NCI-H345 (cell line): ENCODE measurements around the gene VAV1.
"Not testable (repeated sequence)": the region's sequence is repeated elsewhere in the genome, so short reads cannot be mapped to it uniquely, and the experiment has no call there.

Source experiments
- DNase-seq: peaks from one replicate; lab custom pipeline; 2025; lab: John Stamatoyannopoulos, UW

VAV1 gene

GRCh38 chr19:6819323-6819722 lies 46.8 kb downstream of the VAV1 start:
- DNase-seq, result no peak

- no peak for DNase-seq
Measured at GRCh38 chr19:6820237-6820636, 47.7 kb downstream of the VAV1 start.

- no peak for DNase-seq
Measured at GRCh38 chr19:6821639-6822310, 49.3 kb downstream of the VAV1 start.

DNA sequence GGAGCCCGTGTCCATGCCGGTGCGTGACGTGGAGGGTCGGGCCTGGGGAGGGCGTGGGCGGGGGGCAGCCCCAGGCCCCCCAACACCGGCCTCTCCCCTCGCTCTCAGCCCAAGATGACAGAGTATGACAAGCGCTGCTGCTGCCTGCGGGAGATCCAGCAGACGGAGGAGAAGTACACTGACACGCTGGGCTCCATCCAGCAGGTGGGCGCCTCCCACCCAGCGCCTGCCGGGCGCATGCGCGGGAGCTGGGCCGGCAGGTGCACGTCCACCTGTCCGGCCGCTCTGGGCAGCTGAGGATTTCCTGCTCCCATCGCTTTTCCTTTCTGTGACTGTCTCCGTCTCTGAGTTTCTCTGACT lies 49.8 kb downstream of the VAV1 start:
- peak; percentile 44 for DNase-seq

GRCh38 chr19:6825076-6825774 lies 52.7 kb downstream of the VAV1 start:
- DNase-seq, result no peak

DNA sequence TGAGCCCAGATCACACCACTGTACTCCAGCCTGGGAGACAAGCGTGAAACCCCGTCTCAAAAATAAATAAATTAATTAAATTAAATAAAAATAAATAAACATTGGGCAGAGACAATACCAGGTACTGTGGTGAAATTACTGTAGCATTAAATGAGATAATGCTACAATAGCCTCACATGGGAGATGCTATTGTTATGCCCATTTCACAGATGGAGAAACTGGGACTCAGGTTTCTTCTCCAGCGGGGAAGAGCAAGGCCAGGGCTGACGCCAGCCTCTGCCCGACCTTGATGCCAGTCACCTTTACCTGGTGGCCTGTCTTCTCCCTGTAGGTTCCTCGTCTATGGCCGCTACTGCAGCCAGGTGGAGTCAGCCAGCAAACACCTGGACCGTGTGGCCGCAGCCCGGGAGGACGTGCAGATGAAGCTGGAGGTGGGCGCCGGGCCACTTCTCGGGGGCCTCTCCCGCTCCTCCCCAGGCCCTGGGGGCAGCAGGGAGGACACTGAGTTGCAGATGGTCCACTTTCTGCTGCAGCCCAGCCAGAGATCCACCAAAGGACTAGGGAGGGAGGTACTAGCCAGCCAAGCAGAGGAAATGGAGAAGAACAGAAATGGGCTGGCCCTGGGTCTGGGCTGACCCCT lies 53.9 kb downstream of the VAV1 start:
- DNase-seq, result no peak

DNA sequence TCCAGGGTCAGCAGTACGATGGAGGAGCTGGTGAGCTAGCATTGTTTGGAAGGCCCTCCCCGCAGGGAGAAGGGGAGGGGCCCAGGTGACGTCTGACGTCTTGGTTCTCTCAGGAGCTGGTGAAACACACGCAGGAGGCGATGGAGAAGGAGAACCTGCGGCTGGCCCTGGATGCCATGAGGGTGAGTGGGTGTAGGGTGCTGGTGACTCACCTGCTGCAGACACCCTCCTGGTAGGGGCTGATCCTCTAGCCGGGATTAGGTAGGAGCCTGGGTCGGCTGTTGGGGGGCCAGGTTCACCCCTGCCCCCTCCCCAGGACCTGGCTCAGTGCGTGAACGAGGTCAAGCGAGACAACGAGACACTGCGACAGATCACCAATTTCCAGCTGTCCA lies 55.8 kb downstream of the VAV1 start:
- no peak for DNase-seq

DNA sequence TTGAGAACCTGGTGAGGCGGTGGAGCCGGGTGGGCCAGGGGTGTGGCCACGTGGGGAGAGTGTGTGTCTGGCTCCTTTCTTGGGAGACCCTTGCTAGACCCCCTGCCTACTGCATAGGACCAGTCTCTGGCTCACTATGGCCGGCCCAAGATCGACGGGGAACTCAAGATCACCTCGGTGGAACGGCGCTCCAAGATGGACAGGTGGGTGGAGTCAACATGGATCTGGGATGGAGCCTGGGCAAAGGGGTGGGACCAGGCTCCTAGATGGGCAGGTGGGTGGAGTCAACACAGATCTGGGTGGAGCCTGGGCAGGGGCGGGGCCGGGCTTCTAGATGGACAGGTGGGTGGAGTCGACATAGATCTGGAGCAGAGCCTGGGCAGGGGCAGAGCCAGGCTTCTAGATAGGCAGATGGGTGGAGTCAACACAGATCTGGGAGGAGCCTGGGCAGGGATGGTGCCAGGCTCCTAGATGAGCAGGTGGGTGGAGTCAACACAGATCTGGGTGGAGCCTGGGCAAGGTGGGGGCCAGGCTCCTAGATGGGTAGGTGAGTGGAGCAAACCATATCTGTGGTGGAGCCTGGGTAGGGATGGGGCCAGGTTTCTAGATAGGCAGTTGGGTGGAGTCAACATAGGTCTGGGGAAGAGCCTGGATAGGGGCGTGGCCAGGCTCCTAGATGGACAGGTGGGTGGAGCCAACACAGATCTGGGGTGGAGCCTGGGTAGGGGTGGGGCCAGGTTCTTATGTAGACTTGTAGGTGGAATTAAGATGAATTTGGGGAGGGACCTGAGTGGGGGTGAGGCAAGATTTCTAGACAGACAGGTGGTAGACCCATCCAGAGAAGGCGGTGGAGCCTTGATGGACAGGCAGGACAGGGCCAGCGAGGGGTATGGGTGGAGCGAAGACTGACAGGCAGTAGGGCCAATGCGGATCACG lies 56.5 kb downstream of the VAV1 start:
- no peak for DNase-seq

DNA sequence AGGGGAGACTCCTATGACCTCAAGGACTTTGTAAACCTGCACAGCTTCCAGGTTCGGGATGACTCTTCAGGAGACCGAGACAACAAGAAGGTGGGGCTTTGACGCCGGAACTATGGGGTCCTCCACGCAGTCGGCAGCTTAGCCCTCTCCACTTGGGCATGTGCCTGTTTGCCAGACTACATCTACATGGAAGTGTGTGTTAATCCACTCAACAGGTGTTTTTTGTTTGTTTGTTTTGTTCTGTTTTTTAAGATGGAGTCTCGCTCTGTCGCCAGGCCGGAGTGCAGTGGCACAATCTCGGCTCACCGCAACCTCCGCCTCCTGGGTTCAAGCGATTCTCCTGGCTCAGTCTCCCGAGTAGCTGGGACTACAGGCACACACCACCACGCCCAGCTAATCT lies 57.3 kb downstream of the VAV1 start:
- not testable (repeated sequence) for DNase-seq

- DNase-seq, result not testable (repeated sequence)
Measured at GRCh38 chr19:6831084-6831483, 58.6 kb downstream of the VAV1 start.

DNA sequence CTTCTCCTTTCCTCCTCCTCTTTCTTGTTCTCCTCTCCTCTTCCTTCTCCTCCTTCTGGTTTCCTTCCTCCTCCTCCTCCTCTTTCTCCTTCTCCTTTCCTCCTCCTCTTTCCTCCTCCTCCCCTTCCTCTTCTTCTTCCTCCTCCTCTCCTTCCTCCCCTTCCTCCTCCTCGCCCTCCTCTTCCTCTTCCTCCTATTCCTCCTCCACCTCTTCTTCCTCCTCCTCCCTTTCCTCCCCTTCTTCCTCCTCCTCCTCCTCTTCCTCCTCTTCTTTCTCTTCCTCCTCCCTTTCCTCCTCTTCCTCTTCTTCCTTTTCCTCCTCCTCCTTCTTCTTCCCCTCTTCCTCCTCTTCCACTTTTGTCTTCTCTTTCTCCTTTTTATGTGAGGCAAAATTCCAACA lies 59.9 kb downstream of the VAV1 start:
- DNase-seq, result no peak

DNA sequence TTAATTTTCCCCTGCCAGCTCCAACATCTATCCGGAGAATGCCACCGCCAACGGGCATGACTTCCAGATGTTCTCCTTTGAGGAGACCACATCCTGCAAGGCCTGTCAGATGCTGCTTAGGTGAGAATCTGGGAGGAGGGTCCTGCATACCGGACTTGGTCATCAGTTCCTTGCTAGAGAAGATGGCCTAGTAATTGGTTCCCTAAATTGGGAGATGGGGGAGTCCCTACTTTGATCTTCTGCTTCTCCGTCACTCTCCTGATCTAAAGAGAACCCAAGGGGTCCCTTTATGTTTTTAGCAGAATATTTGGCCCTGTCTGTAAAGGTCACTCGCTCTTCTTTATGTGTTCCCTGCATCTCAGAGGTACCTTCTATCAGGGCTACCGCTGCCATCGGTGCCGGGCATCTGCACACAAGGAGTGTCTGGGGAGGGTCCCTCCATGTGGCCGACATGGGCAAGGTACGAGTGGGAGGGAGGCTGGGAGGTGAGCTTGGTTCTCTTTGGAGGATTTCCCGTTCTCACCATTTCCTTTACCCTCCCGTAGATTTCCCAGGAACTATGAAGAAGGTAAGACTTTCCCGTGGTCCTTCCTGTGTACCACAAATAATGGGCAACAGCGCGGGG lies 60.8 kb downstream of the VAV1 start:
- no peak for DNase-seq

- DNase-seq, result no peak
Measured at GRCh38 chr19:6834433-6834832, 61.9 kb downstream of the VAV1 start.

DNA sequence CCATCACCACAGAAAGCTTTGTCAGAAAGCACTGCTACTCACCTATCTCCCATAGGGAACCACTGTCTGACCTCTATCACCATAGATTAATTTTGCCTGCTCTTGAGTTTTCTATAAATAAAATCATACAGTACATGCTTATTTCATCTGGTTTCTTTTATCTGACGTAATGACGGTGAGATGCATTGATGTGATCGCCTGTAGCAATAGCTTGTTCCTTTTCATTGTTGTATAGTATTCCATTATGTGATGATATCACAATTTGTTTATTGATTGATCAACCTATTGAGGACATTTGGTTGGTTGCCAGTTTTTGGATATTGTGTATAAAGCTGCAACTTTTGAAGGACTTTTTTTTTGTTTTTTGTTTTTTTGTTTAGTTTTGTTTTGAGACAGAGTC lies 63.0 kb downstream of the VAV1 start:
- DNase-seq, result no peak

DNA sequence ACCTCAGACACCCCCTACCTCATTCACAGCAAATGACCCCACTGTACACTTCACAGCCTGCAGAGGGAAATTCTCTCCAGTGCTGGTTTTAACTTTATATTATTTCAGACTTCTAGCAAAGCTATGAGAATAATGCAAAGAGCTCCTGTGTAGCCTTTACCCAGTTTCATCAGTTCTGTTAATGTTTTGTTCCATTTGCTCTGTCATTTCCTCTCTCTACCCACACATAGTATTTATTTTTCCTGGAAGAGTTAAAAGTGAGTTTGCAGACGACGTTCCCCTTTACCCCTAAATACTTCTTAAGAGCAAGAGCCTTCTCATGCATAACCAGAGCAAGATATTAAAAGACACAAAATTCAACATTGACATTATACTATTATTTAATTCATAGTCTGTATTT lies 65.0 kb downstream of the VAV1 start:
- no peak for DNase-seq

DNA sequence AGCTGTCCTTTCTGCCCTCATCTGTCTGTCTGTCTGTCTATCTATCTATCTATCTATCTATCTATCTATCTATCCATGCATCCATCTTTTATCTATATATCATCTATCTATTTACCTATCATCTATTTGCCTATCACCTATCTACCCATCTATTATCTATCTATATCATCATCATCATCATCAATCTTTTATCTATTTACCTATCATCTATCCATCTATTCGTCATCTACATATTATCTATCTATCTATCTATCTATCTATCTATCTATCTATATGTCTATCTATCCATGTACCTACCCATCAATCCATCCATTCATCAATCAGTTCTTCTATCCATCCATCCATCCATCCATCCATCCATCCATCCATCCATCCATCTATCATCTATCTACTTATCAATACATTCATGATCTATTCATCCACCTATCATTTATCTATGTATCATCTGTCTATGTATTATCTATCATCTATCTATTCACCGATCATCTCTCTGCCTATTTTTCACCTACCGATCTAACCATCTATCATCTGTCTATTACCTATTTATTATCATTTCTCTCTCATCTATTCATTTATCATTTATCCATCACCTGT lies 65.7 kb downstream of the VAV1 start:
- no peak for DNase-seq

- DNase-seq, result no peak
Measured at GRCh38 chr19:6842871-6843607, 70.5 kb downstream of the VAV1 start.

- no peak for DNase-seq
Measured at GRCh38 chr19:6847828-6848200, 75.3 kb downstream of the VAV1 start.

GRCh38 chr19:6848986-6849385 lies 76.5 kb downstream of the VAV1 start:
- no peak for DNase-seq

DNA sequence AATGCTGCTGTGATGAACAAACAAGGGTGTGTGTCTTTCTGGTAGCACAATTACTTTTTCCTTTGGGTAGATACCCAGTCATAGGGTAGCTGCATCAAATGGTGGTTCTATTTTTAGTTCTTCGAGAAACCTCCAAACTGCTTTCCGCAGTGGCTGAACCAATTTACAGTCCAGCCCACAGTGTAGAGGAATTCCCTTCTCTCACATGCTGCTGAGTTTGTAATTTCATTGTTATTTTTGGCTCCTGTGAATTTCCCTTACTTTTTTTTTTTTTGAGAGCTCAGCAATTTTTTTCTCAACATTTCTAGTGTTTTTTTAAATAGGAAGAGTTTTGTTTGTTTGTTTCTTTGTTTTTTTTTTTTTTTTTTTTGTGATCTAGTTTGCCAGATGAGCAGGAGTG lies 77.4 kb downstream of the VAV1 start:
- DNase-seq, result no peak

GRCh38 chr19:6851359-6851758 lies 78.9 kb downstream of the VAV1 start:
- no peak for DNase-seq
